ENCODE data around the gene BLOC1S3. TPM values are rescaled to one million over a fixed set of nuclear protein-coding genes. Genes with fewer than 3 reads are reported as not detected.
A peak's percentile ranks its signal among the peaks of the same experiment; 100 is the strongest.

Gene BLOC1S3
- total and polyA plus RNA-seq, 2 of the 13 experiments (the other 11 are each of a cell fraction or from before 2014, with no cell fraction given) = 4.3 to 4.8 TPM

- peak; percentile 19; the same call in 1 of the 2 replicates for TF ChIP-seq GATAD2A (CRISPR knock-in tag; IDR thresholded peaks at IDR 0.05)
- TF ChIP-seq ZNF232 (CRISPR knock-in tag; IDR thresholded peaks at IDR 0.05; ENCODE audit: borderline replicate concordance) = no peak
- TF ChIP-seq ZBTB7B (CRISPR knock-in tag; IDR thresholded peaks at IDR 0.05) = 0 out of 2 replicates have a peak, but pooled peaks have one; percentile 35
- no peak for TF ChIP-seq XRCC5 (optimal IDR thresholded peaks at IDR 0.05; ENCODE audit: low read length)
- TF ChIP-seq CHD4 (IDR thresholded peaks at IDR 0.05; ENCODE audit: borderline replicate concordance, low read length) = no peak
- no peak for TF ChIP-seq FOSL1 (CRISPR knock-in tag; IDR thresholded peaks at IDR 0.05; ENCODE audit: borderline replicate concordance)
- TF ChIP-seq ZBTB38 (CRISPR knock-in tag; IDR thresholded peaks at IDR 0.05) = no peak
- TF ChIP-seq SAP130 (CRISPR knock-in tag; IDR thresholded peaks at IDR 0.05; ENCODE audit: low read depth) = peak; percentile 36; the same call in 1 of the 2 replicates
- TF ChIP-seq HINFP (CRISPR knock-in tag; IDR thresholded peaks at IDR 0.05; ENCODE audit: low read depth) = peak; percentile 95; the same call in 1 of the 2 replicates
- 0 out of 2 replicates have a peak, but pooled peaks have one; percentile 25 for TF ChIP-seq HNRNPL (IDR thresholded peaks at IDR 0.05; ENCODE audit: low read depth, low read length)
- TF ChIP-seq HDAC1 (CRISPR knock-in tag; IDR thresholded peaks at IDR 0.05) = peak; percentile 29; the same call in 1 of the 2 replicates
- TF ChIP-seq KLF11 (CRISPR knock-in tag; IDR thresholded peaks at IDR 0.05) = no peak
- no peak for TF ChIP-seq MYNN (CRISPR knock-in tag; IDR thresholded peaks at IDR 0.05; ENCODE audit: low read depth)
- peak; percentile 34; the same call in 1 of the 2 replicates for TF ChIP-seq MTA1 (CRISPR knock-in tag; IDR thresholded peaks at IDR 0.05; ENCODE audit: borderline replicate concordance)
- peak; percentile 10; the same call in 1 of the 2 replicates for TF ChIP-seq ZFX (CRISPR knock-in tag; IDR thresholded peaks at IDR 0.05; ENCODE audit: low read depth)
- peak; percentile 90 for TF ChIP-seq HNF4A (CRISPR knock-in tag; IDR thresholded peaks at IDR 0.05)
- no peak for TF ChIP-seq ZNF136 (CRISPR knock-in tag; IDR thresholded peaks at IDR 0.05; ENCODE audit: low read depth)
- TF ChIP-seq SRSF4 (IDR thresholded peaks at IDR 0.05; ENCODE audit: low read depth, low read length, poor library complexity, severe bottlenecking) = no peak
- 0 out of 2 replicates have a peak, but pooled peaks have one; percentile 62 for TF ChIP-seq PREB (CRISPR knock-in tag; IDR thresholded peaks at IDR 0.05)
- TF ChIP-seq MYC (CRISPR knock-in tag; IDR thresholded peaks at IDR 0.05; ENCODE audit: borderline replicate concordance) = peak; percentile 35; the same call in 1 of the 2 replicates
- no peak for TF ChIP-seq GFI1 (CRISPR knock-in tag; IDR thresholded peaks at IDR 0.05; ENCODE audit: borderline replicate concordance)
- peak; percentile 48 for TF ChIP-seq ZNF687 (CRISPR knock-in tag; IDR thresholded peaks at IDR 0.05)
- peak; percentile 10 for TF ChIP-seq YY1 (IDR thresholded peaks at IDR 0.05; ENCODE audit: insufficient read depth, insufficient replicate concordance, low read depth, low read length)
- no peak for TF ChIP-seq LCORL (IDR thresholded peaks at IDR 0.05)
- peak; percentile 10; the same call in 1 of the 2 replicates for TF ChIP-seq LCORL (CRISPR knock-in tag; IDR thresholded peaks at IDR 0.05)
- peak; percentile 21; the same call in 1 of the 2 replicates for TF ChIP-seq RXRA (CRISPR knock-in tag; IDR thresholded peaks at IDR 0.05)
These were observed 48.3 kb upstream of the BLOC1S3 start (continued) for GRCh38 chr19:45130236-45130635.

All from HepG2 (cell line).